Measurements from ENCODE around the gene TAS1R3. TPM values are rescaled to one million over a fixed set of nuclear protein-coding genes. Genes with fewer than 3 reads are reported as not detected.

TAS1R3 gene
- total and polyA plus RNA-seq, 4 donors = 0.19 to 0.36 (median 0.33) TPM; not detected in 1

DNA sequence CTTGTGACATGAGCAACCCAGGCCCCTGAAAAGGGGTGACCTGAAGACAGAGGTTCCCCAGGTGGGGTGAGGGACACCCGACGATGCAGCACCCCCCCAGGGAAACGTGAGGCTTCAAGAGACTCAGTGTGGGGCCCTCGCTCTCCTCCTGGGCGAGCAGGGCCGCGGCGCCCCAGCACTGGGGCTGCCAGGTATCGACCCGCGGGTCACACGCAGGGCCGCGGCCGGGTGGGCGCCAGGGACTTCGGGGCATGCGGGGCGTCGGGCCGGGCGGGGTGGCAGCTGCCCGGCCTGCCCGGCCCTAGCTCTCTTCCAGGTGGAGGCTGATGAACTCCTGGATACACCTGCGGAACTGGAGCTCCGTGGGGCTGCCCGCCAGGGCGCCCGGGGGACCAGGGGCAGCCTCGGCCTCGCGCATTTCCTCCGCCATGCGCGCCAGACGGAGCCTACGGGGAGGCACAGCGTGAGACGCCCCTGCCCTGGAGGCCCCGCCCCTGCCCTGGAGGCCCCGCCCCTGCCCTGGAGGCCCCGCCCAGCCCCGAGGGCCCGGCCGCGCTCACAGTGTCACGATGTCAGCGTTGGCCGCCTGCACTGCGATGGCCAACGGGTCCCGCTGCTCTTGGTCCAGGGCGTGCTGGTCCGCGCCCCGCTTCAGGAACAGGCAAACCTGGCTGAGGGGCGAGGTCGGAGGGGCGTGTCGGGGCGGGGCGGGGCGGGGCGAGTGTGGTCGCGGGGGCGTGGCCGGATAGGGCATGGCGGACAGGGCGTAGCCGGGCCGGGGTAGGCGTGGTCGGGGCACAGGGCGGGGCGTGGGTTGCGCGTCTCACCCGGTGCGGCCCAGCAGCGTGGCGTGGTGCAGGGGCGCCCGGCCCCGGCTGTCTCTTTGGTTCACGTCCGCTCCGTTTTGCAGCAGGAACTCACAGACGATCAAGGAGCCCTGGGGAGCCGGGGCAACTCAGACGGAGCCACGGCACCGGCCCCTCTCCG is 37.5 kb upstream of the TAS1R3 start:
- Histone ChIP-seq H3K36me3 (ENCODE audit: control insufficient read depth in 4 of 4, insufficient read depth in 3 of 4, low read depth in 1 of 4, low read length in 3 of 4) (peaks cover 0 to 15% (median 2%) of the 10 kb centered on the region in 4 donors), H3K9me3 (ENCODE audit: control insufficient read depth in 4 of 4, low read length in 3 of 4) (no peaks in the 10 kb centered on the region), H3K27me3 (ENCODE audit: control insufficient read depth in 4 of 4, insufficient read depth in 4 of 4, low read length in 3 of 4) (no peaks in the 10 kb centered on the region), H3K4me3 (ENCODE audit: low read depth in 1 of 3, low read length in 3 of 3) (no peak overlapping the region), H3K4me1 (ENCODE audit: control insufficient read depth in 4 of 4, insufficient read depth in 4 of 4, low read length in 3 of 4) (peaks cover 0 to 13% (median 7%) of the 10 kb centered on the region in 4 donors), H3K9ac (ENCODE audit: low read depth in 1 of 2, low read length in 2 of 2) (no peak overlapping the region), H3K27ac (ENCODE audit: low read depth in 1 of 2, low read length in 2 of 2) (no peak overlapping the region)
- DNase-seq (ENCODE audit: low spot score) = no peak
- WGBS = 87% methylated on average over 94 of the region's 94 CpGs
- TF ChIP-seq RAD21 (IDR thresholded peaks at IDR 0.05) (no peak), YY1 (IDR thresholded peaks at IDR 0.05) (no peak), GABPA (IDR thresholded peaks at IDR 0.05 in 1 of 2, conservative IDR thresholded peaks at IDR 0.05 in 1 of 2) (no peak), JUND (IDR thresholded peaks at IDR 0.05) (no peak), TAF1 (conservative IDR thresholded peaks at IDR 0.05) (no peak), SP1 (IDR thresholded peaks at IDR 0.05) (no peak)

- Histone ChIP-seq H3K4me3 (ENCODE audit: low read depth in 1 of 3, low read length in 3 of 3) (no peak overlapping the region), H3K4me1 (ENCODE audit: control insufficient read depth in 4 of 4, insufficient read depth in 4 of 4, low read length in 3 of 4) (peaks cover 0 to 13% (median 7%) of the 10 kb centered on the region in 4 donors), H3K36me3 (ENCODE audit: control insufficient read depth in 4 of 4, insufficient read depth in 3 of 4, low read depth in 1 of 4, low read length in 3 of 4) (peaks cover 0 to 17% (median 2%) of the 10 kb centered on the region in 4 donors), H3K9me3 (ENCODE audit: control insufficient read depth in 4 of 4, low read length in 3 of 4) (no peaks in the 10 kb centered on the region), H3K27ac (ENCODE audit: low read depth in 1 of 2, low read length in 2 of 2) (no peak overlapping the region), H3K9ac (ENCODE audit: low read depth in 1 of 2, low read length in 2 of 2) (no peak overlapping the region), H3K27me3 (ENCODE audit: control insufficient read depth in 4 of 4, insufficient read depth in 4 of 4, low read length in 3 of 4) (no peaks in the 10 kb centered on the region)
- WGBS = 94% methylated on average over 58 of the region's 58 CpGs
- TF ChIP-seq FOXA2 (IDR thresholded peaks at IDR 0.05) = no peak
- no peak for TF ChIP-seq TAF1 (conservative IDR thresholded peaks at IDR 0.05)
- no peak for TF ChIP-seq HNF4A (conservative IDR thresholded peaks at IDR 0.05)
- TF ChIP-seq FOXA1 (IDR thresholded peaks at IDR 0.05) = no peak
- no peak for TF ChIP-seq ZBTB33 (IDR thresholded peaks at IDR 0.05)
- no peak for TF ChIP-seq EGR1 (IDR thresholded peaks at IDR 0.05; ENCODE audit: low read depth in 2 of 2)
- no peak for TF ChIP-seq SP1 (IDR thresholded peaks at IDR 0.05)
- TF ChIP-seq GABPA (IDR thresholded peaks at IDR 0.05 in 1 of 2, conservative IDR thresholded peaks at IDR 0.05 in 1 of 2) = no peak
- no peak for TF ChIP-seq YY1 (IDR thresholded peaks at IDR 0.05)
- TF ChIP-seq HNF4G (IDR thresholded peaks at IDR 0.05) = no peak
- no peak for TF ChIP-seq NR2F2 (IDR thresholded peaks at IDR 0.05)
- no peak for TF ChIP-seq REST (IDR thresholded peaks at IDR 0.05)
- no peak for DNase-seq (ENCODE audit: low spot score)
Measured at GRCh38 chr1:1294250-1294890, 36.7 kb upstream of the TAS1R3 start.

Measured in liver (tissue), 9 donors.